ENCODE data around the gene PPARGC1A. TPM values are rescaled to one million over a fixed set of nuclear protein-coding genes. Genes with fewer than 3 reads are reported as not detected.

PPARGC1A gene
- total RNA-seq, 1 donor from 2014 or later, result 2.2 TPM

DNA sequence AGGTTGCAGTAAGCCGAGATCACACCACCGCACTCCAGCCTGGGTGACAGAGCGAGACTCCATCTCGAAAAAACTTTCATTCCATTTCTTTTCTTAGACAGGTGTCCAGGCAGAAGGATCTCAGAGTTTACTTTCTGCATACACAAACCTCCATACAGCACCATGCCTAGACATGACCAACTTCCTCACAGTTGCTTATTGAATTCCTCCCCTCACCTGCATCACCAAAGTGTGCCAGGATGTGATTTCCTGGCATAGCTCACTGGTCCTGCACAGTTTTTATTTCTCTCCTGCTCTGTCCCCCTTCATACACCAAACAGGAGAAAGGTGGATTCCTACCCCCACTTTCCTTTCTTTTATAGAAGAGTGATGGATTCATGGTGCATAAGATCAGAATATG, 34.7 kb upstream of the PPARGC1A start:
- no peaks in the 10 kb centered on the region for H3K9me3 Mint-ChIP-seq (ENCODE audit: low read depth)
- TF ChIP-seq, protein P1, sequence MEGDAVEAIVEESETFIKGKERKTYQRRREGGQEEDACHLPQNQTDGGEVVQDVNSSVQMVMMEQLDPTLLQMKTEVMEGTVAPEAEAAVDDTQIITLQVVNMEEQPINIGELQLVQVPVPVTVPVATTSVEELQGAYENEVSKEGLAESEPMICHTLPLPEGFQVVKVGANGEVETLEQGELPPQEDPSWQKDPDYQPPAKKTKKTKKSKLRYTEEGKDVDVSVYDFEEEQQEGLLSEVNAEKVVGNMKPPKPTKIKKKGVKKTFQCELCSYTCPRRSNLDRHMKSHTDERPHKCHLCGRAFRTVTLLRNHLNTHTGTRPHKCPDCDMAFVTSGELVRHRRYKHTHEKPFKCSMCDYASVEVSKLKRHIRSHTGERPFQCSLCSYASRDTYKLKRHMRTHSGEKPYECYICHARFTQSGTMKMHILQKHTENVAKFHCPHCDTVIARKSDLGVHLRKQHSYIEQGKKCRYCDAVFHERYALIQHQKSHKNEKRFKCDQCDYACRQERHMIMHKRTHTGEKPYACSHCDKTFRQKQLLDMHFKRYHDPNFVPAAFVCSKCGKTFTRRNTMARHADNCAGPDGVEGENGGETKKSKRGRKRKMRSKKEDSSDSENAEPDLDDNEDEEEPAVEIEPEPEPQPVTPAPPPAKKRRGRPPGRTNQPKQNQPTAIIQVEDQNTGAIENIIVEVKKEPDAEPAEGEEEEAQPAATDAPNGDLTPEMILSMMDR (IDR thresholded peaks at IDR 0.05), result no peak
- peaks cover 12% of the 10 kb centered on the region for H3K4me1 Mint-ChIP-seq (ENCODE audit: low read depth)
- H3K27me3 Mint-ChIP-seq (ENCODE audit: low read depth), result peaks cover 12% of the 10 kb centered on the region
- H3K27ac Mint-ChIP-seq (ENCODE audit: unreplicated experiment), result no peak overlapping the region
- H3K4me3 Mint-ChIP-seq (ENCODE audit: unreplicated experiment), result no peak overlapping the region
- no peaks in the 10 kb centered on the region for H3K36me3 Mint-ChIP-seq (ENCODE audit: low read depth)
- DNase-seq (ENCODE audit: low spot score), result no peak

DNA sequence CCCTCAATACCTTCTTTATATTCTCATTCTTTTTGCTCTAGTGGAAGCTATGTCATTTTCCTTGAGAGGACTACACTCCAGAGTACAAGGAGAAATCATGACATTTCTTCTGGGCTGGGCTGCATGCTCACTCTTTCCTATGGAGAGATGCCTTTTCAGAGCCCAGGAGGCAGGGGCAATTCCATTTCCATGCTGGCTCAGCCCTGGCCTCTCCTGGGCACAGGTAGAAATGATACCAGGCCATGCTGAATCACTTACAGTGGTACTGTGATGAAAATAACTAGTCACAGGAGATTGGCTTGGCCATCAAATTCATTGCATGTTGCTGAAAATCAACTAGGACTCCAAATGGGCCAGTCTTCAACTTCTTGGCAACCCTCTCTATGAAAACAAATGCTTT, 34.0 kb upstream of the PPARGC1A start:
- H3K4me3 Mint-ChIP-seq (ENCODE audit: unreplicated experiment), result no peak overlapping the region
- peaks cover 12% of the 10 kb centered on the region for H3K27me3 Mint-ChIP-seq (ENCODE audit: low read depth)
- no peaks in the 10 kb centered on the region for H3K36me3 Mint-ChIP-seq (ENCODE audit: low read depth)
- TF ChIP-seq, protein P1 (IDR thresholded peaks at IDR 0.05), result no peak
- no peak overlapping the region for H3K27ac Mint-ChIP-seq (ENCODE audit: unreplicated experiment)
- no peaks in the 10 kb centered on the region for H3K9me3 Mint-ChIP-seq (ENCODE audit: low read depth)
- no peak for DNase-seq (ENCODE audit: low spot score)
- H3K4me1 Mint-ChIP-seq (ENCODE audit: low read depth), result peaks cover 12% of the 10 kb centered on the region

DNA sequence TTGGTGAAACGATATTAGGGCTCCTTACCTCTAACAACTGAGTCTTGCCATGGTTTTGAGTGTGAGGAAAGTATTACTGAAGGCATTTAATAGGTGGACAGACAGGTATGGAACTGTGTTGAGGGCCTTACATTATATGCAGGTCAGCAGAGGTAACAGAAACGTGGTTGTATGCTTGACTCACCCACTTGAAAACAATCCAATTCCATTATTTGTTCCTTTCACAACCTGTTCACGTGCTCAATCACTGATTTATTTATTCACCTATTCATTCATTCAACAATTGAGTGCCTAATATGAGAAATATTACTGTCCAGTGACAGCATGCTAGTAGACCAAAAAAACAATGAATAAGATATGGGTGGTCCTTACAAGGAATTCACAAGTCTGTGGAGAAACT, 33.3 kb upstream of the PPARGC1A start:
- no peaks in the 10 kb centered on the region for H3K36me3 Mint-ChIP-seq (ENCODE audit: low read depth)
- peaks cover 12% of the 10 kb centered on the region for H3K27me3 Mint-ChIP-seq (ENCODE audit: low read depth)
- peaks cover 12% of the 10 kb centered on the region for H3K4me1 Mint-ChIP-seq (ENCODE audit: low read depth)
- no peak overlapping the region for H3K4me3 Mint-ChIP-seq (ENCODE audit: unreplicated experiment)
- TF ChIP-seq, protein P1 (IDR thresholded peaks at IDR 0.05), result no peak
- H3K9me3 Mint-ChIP-seq (ENCODE audit: low read depth), result no peaks in the 10 kb centered on the region
- no peak overlapping the region for H3K27ac Mint-ChIP-seq (ENCODE audit: unreplicated experiment)
- DNase-seq (ENCODE audit: low spot score), result no peak

DNA sequence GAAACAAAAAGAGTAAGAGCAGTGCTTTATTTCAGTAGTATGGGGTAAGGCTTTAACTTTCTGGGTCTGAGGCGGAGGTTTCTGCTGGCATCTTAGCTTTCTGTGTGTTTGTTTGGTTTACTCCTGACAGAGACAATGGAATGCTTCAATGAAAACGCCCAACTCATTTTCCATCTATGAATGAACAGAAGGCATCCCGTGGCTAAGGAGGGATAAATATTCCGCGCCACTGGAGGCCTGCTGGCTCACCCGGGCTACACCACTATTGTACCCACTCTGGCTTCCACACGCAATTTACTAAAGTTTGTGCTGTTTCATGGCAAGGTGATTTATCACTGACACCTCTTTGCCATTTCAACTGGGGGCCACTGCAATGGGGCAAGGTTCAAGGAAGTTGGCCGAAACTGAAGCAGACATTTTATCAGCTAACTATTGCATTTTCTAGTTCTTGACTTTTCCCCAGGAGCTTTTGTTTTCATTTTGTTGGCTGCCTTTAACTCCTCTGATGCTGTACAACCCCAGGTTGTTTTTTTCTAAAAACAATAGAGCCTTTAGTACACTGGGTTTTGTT, 32.8 kb upstream of the PPARGC1A start:
- TF ChIP-seq, protein P1 (IDR thresholded peaks at IDR 0.05), result no peak
- Mint-ChIP-seq H3K9me3 (ENCODE audit: low read depth) (no peaks in the 10 kb centered on the region), H3K4me1 (ENCODE audit: low read depth) (peaks cover 12% of the 10 kb centered on the region), H3K36me3 (ENCODE audit: low read depth) (no peaks in the 10 kb centered on the region), H3K27ac (ENCODE audit: unreplicated experiment) (no peak overlapping the region), H3K27me3 (ENCODE audit: low read depth) (peaks cover 12% of the 10 kb centered on the region), H3K4me3 (ENCODE audit: unreplicated experiment) (no peak overlapping the region)
- no peak for DNase-seq (ENCODE audit: low spot score)

DNA sequence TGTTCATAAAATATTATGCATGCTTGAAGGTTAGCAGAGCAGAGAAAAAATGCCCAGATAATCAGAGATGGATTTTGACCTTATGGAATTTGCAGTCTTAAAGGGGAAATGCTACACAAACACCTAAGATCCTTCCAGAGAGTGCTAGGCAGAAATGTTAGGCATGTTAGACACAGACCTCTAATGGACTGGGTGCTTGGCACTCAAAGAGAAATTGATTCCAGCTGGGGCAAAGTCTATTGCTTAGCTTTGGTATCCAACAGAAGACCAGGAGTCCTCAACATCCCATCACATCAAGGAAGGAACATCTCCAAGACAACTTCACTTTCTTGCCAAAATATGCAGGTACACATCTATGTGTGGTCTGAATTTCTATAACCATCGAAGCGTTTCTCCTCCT, 32.2 kb upstream of the PPARGC1A start:
- H3K4me3 Mint-ChIP-seq (ENCODE audit: unreplicated experiment), result no peak overlapping the region
- H3K27ac Mint-ChIP-seq (ENCODE audit: unreplicated experiment), result no peak overlapping the region
- no peak for DNase-seq (ENCODE audit: low spot score)
- peaks cover 12% of the 10 kb centered on the region for H3K4me1 Mint-ChIP-seq (ENCODE audit: low read depth)
- H3K27me3 Mint-ChIP-seq (ENCODE audit: low read depth), result peaks cover 12% of the 10 kb centered on the region
- TF ChIP-seq, protein P1 (IDR thresholded peaks at IDR 0.05), result no peak
- no peaks in the 10 kb centered on the region for H3K9me3 Mint-ChIP-seq (ENCODE audit: low read depth)
- H3K36me3 Mint-ChIP-seq (ENCODE audit: low read depth), result no peaks in the 10 kb centered on the region
